IPS-15b (cell line): Measurements from ENCODE around the gene CCT8.

Source experiments
- H3K27me3 ChIP-seq: one replicate; pipeline ENCODE4 v1.6.1; 2013; ENCODE audit warnings: low read length; ENCODE audit not compliant: control insufficient read depth, insufficient read depth
- H3K36me3 ChIP-seq: one replicate; pipeline ENCODE4 v1.6.1; 2013; ENCODE audit warnings: low read length; ENCODE audit not compliant: control insufficient read depth, insufficient read depth
- H3K4me1 ChIP-seq: one replicate; pipeline ENCODE4 v1.6.1; 2013; ENCODE audit warnings: mild to moderate bottlenecking, low read length; ENCODE audit not compliant: control insufficient read depth, insufficient read depth
- H3K4me3 ChIP-seq: one replicate; pipeline ENCODE4 v1.5.1; 2013; ENCODE audit warnings: low read depth, low read length
- H3K9ac ChIP-seq: one replicate; pipeline ENCODE4 v1.6.1; 2013; ENCODE audit warnings: low read depth, mild to moderate bottlenecking, low read length
- H3K9me3 ChIP-seq: one replicate; pipeline ENCODE4 v1.6.1; 2013; ENCODE audit warnings: mild to moderate bottlenecking, low read length; ENCODE audit not compliant: control insufficient read depth, insufficient read depth

The CCT8 gene

GRCh38 chr21:29007135-29007534, 66.3 kb downstream of the CCT8 start:
- no peaks in the 10 kb centered on the region for H3K27me3 ChIP-seq
- H3K9ac ChIP-seq = no peak overlapping the region
- no peak overlapping the region for H3K4me3 ChIP-seq
- no peaks in the 10 kb centered on the region for H3K36me3 ChIP-seq
- H3K9me3 ChIP-seq = no peaks in the 10 kb centered on the region
- H3K4me1 ChIP-seq = no peaks in the 10 kb centered on the region
